PC-9 (cell line): ENCODE measurements around the gene ADAMTS2. TPM values are rescaled to one million over a fixed set of nuclear protein-coding genes. Genes with fewer than 3 reads are reported as not detected.

ENCODE experiments used
- BruUV-seq: library from RNA; stranded (reverse); fragments of 400-500 nt; replicated peaks from 2 replicates; lab custom pipeline; 2021; lab: Mats Ljungman, UMichigan
- CTCF ChIA-PET: fragments of 300-600 bp; sonication (Branson Sonifier 250); formaldehyde crosslinking; loops from one replicate; lab custom pipeline; 2022; ENCODE audit warnings: antibody characterized with exemption; lab: Charles Lee
- POLR2A ChIA-PET: fragments of 300-600 bp; sonication (Branson Sonifier 250); formaldehyde crosslinking; loops from one replicate; lab custom pipeline; 2022; ENCODE audit warnings: antibody characterized with exemption; ENCODE audit not compliant: unreplicated experiment; lab: Charles Lee
- DNase-seq, 2 experiments: peaks; one replicate each; pipeline versions ENCODE4 v3.0.0 to v3.0.0-alpha.2; 2015 to 2022; ENCODE audit warnings: mixed read lengths in 1 of 2
- H2AFZ ChIP-seq: fragments of 200-600 bp; sonication (generic); 2 replicates; pipeline ENCODE4 v1.8.1; 2017; ENCODE audit warnings: antibody characterized with exemption
- H3F3A ChIP-seq: fragments of 200-600 bp; sonication (generic); 2 replicates; pipeline ENCODE4 v1.8.1; 2017; ENCODE audit warnings: antibody characterized with exemption, mild to moderate bottlenecking, low read depth; ENCODE audit not compliant: insufficient read depth
- H3K27ac ChIP-seq: fragments of 200-600 bp; sonication (generic); 2 replicates; pipeline ENCODE4 v1.6.1; 2016; ENCODE audit warnings: mixed run types
- H3K27me3 ChIP-seq: fragments of 200-600 bp; sonication (generic); 2 replicates; pipeline ENCODE4 v1.6.1; 2016; ENCODE audit warnings: low read depth, mixed run types; ENCODE audit not compliant: insufficient read depth
- H3K36me3 ChIP-seq: fragments of 200-600 bp; sonication (generic); 2 replicates; pipeline ENCODE4 v1.6.1; 2016; ENCODE audit warnings: low read depth, mixed run types
- H3K4me1 ChIP-seq: fragments of 200-600 bp; sonication (generic); replicated peaks from 2 replicates; pipeline ENCODE4 v1.6.1; 2016; ENCODE audit warnings: mixed run types; ENCODE audit not compliant: insufficient read depth
- H3K4me2 ChIP-seq: fragments of 200-600 bp; sonication (generic); 2 replicates; pipeline ENCODE4 v1.6.1; 2017; ENCODE audit warnings: mixed run types
- H3K4me3 ChIP-seq: fragments of 200-600 bp; sonication (generic); 2 replicates; pipeline ENCODE4 v1.6.1; 2016; ENCODE audit warnings: mixed run types
- H3K79me2 ChIP-seq: fragments of 200-600 bp; sonication (generic); 2 replicates; pipeline ENCODE4 v1.6.1; 2017; ENCODE audit warnings: low read depth, mixed run types
- H3K9me2 ChIP-seq: fragments of 200-600 bp; sonication (generic); 2 replicates; pipeline ENCODE4 v1.8.1; 2017; ENCODE audit warnings: mild to moderate bottlenecking; ENCODE audit not compliant: insufficient read depth
- H3K9me3 ChIP-seq: fragments of 200-600 bp; sonication (generic); 2 replicates; pipeline ENCODE4 v1.8.1; 2016; ENCODE audit warnings: low read depth; ENCODE audit not compliant: insufficient read depth
- H4K20me1 ChIP-seq: fragments of 200-600 bp; sonication (generic); 2 replicates; pipeline ENCODE4 v1.8.1; 2017; ENCODE audit not compliant: insufficient read depth
- EZH2 ChIP-seq: fragments of 200-600 bp; sonication (generic); IDR thresholded peaks from 2 replicates; pipeline ENCODE4 v1.8.0; 2017; ENCODE audit warnings: antibody characterized with exemption, low read depth
- intact Hi-C: fragments of 100-400 bp; cut with micrococcal nuclease; formaldehyde crosslinking; loops from one replicate; pipeline ENCODE4 v1.10.0; 2022; ENCODE audit not compliant: unreplicated experiment
- total RNA-seq: library from RNA; stranded (reverse); gene quantifications from 2 replicates; pipeline ENCODE4 v1.2.3, GENCODE V29; 2021
- TF ChIP-seq, protein P1 (sequence below): fragments of 200-600 bp; sonication (generic); conservative IDR thresholded peaks from 2 replicates; pipeline ENCODE4 v1.6.1; 2017; ENCODE audit warnings: mixed run types, antibody characterized with exemption, mild to moderate bottlenecking, moderate library complexity

The ADAMTS2 gene
- total RNA-seq, 1 experiment from 2014 or later = not detected

DNA sequence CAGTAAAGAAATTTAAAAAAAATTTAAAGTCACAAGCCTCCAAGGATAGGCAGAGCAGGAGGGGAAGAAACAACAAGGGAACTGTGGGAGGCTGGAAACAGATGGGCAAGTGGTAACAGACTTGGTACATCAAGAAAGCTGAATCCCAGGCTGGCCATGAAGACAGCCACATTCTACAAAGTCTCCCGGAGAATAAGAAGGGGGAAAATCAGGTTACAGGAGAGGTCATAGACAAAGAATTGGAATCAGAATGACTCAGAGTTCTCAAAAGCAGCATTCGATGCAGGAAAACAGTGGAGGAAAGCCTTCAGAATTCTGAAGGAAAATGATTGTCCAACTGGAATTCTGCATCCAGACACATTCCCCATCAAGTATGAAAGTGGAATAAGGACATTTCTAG lies 129.7 kb downstream of the ADAMTS2 start:
- CTCF ChIA-PET = no interaction called here
- H3F3A ChIP-seq = no peaks in the 10 kb centered on the region

DNA sequence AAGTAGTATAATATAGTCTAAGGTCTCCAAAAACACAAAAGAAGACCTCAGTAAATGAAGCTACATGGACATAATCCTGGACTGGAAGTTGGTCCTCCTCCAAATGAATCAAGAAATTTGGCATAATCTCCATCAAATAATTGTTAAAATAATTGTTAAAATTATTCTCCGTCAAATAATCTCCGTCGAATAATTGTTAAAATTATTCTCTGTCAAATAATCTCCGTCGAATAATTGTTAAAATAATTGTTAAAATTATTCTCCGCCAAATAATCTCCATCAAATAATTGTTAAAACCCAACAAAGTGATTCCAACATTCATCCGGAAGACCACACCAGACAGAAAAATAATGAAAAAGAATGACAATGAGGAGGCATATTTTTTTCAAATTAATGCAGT lies 130.6 kb downstream of the ADAMTS2 start:
- Histone ChIP-seq H3K36me3 (no peaks in the 10 kb centered on the region), H2AFZ (no peak overlapping the region), H4K20me1 (no peaks in the 10 kb centered on the region; the same call in 1 of the 2 replicates), H3F3A (no peaks in the 10 kb centered on the region), H3K4me3 (no peak overlapping the region), H3K4me2 (no peak overlapping the region), H3K27me3 (peaks cover 96% of the 10 kb centered on the region), H3K9me2 (no peaks in the 10 kb centered on the region), H3K79me2 (no peaks in the 10 kb centered on the region), H3K4me1 (no peaks in the 10 kb centered on the region), H3K27ac (no peak overlapping the region), H3K9me3 (no peaks in the 10 kb centered on the region)
- ChIA-PET POLR2A (interaction anchor here (0.5 kb wide), 1 partner anchor 1065 kb away, joined by 5 read pairs; no protein-coding TSS in a partner anchor), CTCF (no interaction called here)
- no peak for TF ChIP-seq EZH2
- TF ChIP-seq, protein P1, sequence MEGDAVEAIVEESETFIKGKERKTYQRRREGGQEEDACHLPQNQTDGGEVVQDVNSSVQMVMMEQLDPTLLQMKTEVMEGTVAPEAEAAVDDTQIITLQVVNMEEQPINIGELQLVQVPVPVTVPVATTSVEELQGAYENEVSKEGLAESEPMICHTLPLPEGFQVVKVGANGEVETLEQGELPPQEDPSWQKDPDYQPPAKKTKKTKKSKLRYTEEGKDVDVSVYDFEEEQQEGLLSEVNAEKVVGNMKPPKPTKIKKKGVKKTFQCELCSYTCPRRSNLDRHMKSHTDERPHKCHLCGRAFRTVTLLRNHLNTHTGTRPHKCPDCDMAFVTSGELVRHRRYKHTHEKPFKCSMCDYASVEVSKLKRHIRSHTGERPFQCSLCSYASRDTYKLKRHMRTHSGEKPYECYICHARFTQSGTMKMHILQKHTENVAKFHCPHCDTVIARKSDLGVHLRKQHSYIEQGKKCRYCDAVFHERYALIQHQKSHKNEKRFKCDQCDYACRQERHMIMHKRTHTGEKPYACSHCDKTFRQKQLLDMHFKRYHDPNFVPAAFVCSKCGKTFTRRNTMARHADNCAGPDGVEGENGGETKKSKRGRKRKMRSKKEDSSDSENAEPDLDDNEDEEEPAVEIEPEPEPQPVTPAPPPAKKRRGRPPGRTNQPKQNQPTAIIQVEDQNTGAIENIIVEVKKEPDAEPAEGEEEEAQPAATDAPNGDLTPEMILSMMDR = no peak
- BruUV-seq = no TSS peak
- intact Hi-C loops = no loop called here
- DNase-seq = no peak

More for the DNA sequence above, 129.7 kb downstream of the ADAMTS2 start:
- H3K36me3 ChIP-seq = no peaks in the 10 kb centered on the region
- H3K4me3 ChIP-seq = no peak overlapping the region
- no peaks in the 10 kb centered on the region; the same call in 1 of the 2 replicates for H4K20me1 ChIP-seq
- no peaks in the 10 kb centered on the region for H3K9me3 ChIP-seq
- POLR2A ChIA-PET = no interaction called here
- no peak for DNase-seq
- no TSS peak for BruUV-seq
- no peaks in the 10 kb centered on the region for H3K79me2 ChIP-seq
- no peak overlapping the region for H2AFZ ChIP-seq
- no peak for TF ChIP-seq EZH2
- TF ChIP-seq, protein P1 = no peak
- intact Hi-C loops = no loop called here
- no peak overlapping the region for H3K4me2 ChIP-seq
- H3K4me1 ChIP-seq = no peaks in the 10 kb centered on the region
- no peaks in the 10 kb centered on the region for H3K9me2 ChIP-seq
- peaks cover 96% of the 10 kb centered on the region for H3K27me3 ChIP-seq
- H3K27ac ChIP-seq = no peak overlapping the region

DNA sequence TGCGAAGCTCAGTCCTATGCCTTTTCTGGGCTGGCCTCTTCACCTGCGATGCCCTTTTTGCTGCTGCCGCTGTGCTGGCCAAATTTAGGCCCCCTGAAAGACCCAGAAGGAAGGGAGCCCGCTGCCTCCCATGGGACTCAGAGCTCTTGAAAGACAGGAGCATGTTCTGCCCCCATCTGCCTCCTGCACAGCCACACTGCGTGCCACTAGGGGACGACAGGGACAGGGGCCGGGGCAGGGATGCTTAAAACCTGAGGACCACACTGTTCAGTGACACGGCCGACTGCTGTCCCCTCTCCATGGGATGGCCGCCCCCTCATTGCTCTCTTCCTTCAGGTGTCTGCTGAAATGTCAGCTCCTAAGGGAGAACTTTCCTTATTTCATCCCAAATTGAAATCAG lies 132.4 kb downstream of the ADAMTS2 start:
- Histone ChIP-seq H3K27me3 (peaks cover 97% of the 10 kb centered on the region), H3K79me2 (no peaks in the 10 kb centered on the region)
- DNase-seq = no peak

More for the DNA sequence above, 132.4 kb downstream of the ADAMTS2 start:
- Histone ChIP-seq H3K4me1 (no peaks in the 10 kb centered on the region), H3K36me3 (no peaks in the 10 kb centered on the region), H3K9me3 (no peaks in the 10 kb centered on the region), H3F3A (no peaks in the 10 kb centered on the region), H2AFZ (no peak overlapping the region), H4K20me1 (no peaks in the 10 kb centered on the region; the same call in 1 of the 2 replicates), H3K4me3 (no peak overlapping the region), H3K27ac (no peak overlapping the region), H3K4me2 (no peak overlapping the region), H3K9me2 (no peaks in the 10 kb centered on the region)
- TF ChIP-seq, protein P1 = no peak
- no peak for TF ChIP-seq EZH2
- intact Hi-C loops = no loop called here
- POLR2A ChIA-PET = no interaction called here
- no TSS peak for BruUV-seq
- CTCF ChIA-PET = no interaction called here
